Stomach (tissue), 9 donors: ENCODE measurements around the gene CLNS1A. TPM values are rescaled to one million over a fixed set of nuclear protein-coding genes. Genes with fewer than 3 reads are reported as not detected.

ENCODE experiments used
- DNase-seq, 2 donors: peaks; one replicate each; pipeline versions ENCODE4 v3.0.0 to v3.0.0-alpha.2; 2013 to 2019
- H3K27ac ChIP-seq, 5 donors: fragments of 200-600 bp in 4 of 5; sonication (generic) in 4 of 5; one replicate each; pipeline ENCODE4 v1.5.1; 2013 to 2019; ENCODE audit warnings: mild to moderate bottlenecking in 1 of 5, moderate library complexity in 1 of 5
- H3K27me3 ChIP-seq, 3 donors: fragments of 200-600 bp; sonication (generic); one replicate each; pipeline ENCODE4 v1.5.1; 2017 to 2019; ENCODE audit warnings: mixed run types in 1 of 3
- H3K36me3 ChIP-seq, 4 donors: fragments of 200-600 bp; sonication (generic); 1 replicate in 3 of 4; 2 replicates in 1 of 4; pipeline ENCODE4 v1.5.1; 2016 to 2019
- H3K4me1 ChIP-seq, 4 donors: fragments of 200-600 bp; sonication (generic); one replicate each; pipeline ENCODE4 v1.5.1; 2016 to 2019
- H3K4me3 ChIP-seq, 4 donors: fragments of 200-600 bp; sonication (generic) in 3 of 4; one replicate each; pipeline ENCODE4 v1.5.1; 2016 to 2019; ENCODE audit warnings: mild to moderate bottlenecking in 1 of 4
- H3K9me3 ChIP-seq, 4 donors: fragments of 200-600 bp; sonication (generic); one replicate each; pipeline ENCODE4 v1.5.1; 2016 to 2019
- EP300 ChIP-seq: sonication (generic); formaldehyde crosslinking; IDR thresholded peaks from one replicate; pipeline ENCODE4 v1.6.1; 2017; ENCODE audit warnings: antibody characterized with exemption
- POLR2A ChIP-seq, 4 donors: fragments of 450-650 bp; IDR thresholded peaks; one replicate each; pipeline ENCODE4 v1.6.1; 2016; ENCODE audit warnings: antibody characterized with exemption in 4 of 4, control low read depth in 2 of 4, mild to moderate bottlenecking in 1 of 4, moderate library complexity in 1 of 4
- POLR2AphosphoS5 ChIP-seq, 3 donors: sonication (generic); formaldehyde crosslinking; IDR thresholded peaks; one replicate each; pipeline ENCODE4 v1.6.1; 2016; ENCODE audit warnings: antibody characterized with exemption in 3 of 3
- WGBS, 5 donors: extraction: QIAGEN DNeasy Blood & Tissue Kit in 3 of 5; methylation state at CpG; one replicate each; pipeline versions ENCODE4 v1.1.5 to v1.1.7; 2013 to 2018; 5-methylcytosine and 5-hydroxymethylcytosine counted together
- intact Hi-C: fragments of 100-400 bp; cut with DNase I; formaldehyde crosslinking; loops from one replicate; pipeline ENCODE4 v1.15.1; 2023; ENCODE audit warnings: low total_unique reads
- polyA plus RNA-seq, 3 donors: library from polyadenylated mRNA; stranded (reverse); fragments of 200-250 nt; gene quantifications; one replicate each; pipeline ENCODE4 v1.2.3, GENCODE V29; 2013
- total RNA-seq, 5 donors: library from RNA; depleted of rRNA; stranded (reverse); fragments of >200 nt; gene quantifications; one replicate each; pipeline versions ENCODE4 v1.1.0 to v1.2.3, GENCODE V29; 2014 to 2016
- TF ChIP-seq, protein P1 (sequence below), 7 experiments: fragments of 450-650 bp in 4 of 7; fragments of 200-600 bp in 3 of 7; sonication (generic) in 3 of 7; IDR thresholded peaks; one replicate each; pipeline ENCODE4 v1.5.1; 2016 to 2019; ENCODE audit warnings: antibody characterized with exemption in 7 of 7, control low read depth in 2 of 7, mild to moderate bottlenecking in 1 of 7
- donor health status: healthy with polysubstance abuse.
- donor health status: Bipolar disorder and iron deficiency.
- donor health status: healthy.

The CLNS1A gene
- total and polyA plus RNA-seq, 8 donors, result 37.8 to 98.6 (median 81.0) TPM

- 77 to 89% (median 88%) methylated on average over 4 of the region's 4 CpGs for WGBS, 5 donors
- TF ChIP-seq, protein P1, sequence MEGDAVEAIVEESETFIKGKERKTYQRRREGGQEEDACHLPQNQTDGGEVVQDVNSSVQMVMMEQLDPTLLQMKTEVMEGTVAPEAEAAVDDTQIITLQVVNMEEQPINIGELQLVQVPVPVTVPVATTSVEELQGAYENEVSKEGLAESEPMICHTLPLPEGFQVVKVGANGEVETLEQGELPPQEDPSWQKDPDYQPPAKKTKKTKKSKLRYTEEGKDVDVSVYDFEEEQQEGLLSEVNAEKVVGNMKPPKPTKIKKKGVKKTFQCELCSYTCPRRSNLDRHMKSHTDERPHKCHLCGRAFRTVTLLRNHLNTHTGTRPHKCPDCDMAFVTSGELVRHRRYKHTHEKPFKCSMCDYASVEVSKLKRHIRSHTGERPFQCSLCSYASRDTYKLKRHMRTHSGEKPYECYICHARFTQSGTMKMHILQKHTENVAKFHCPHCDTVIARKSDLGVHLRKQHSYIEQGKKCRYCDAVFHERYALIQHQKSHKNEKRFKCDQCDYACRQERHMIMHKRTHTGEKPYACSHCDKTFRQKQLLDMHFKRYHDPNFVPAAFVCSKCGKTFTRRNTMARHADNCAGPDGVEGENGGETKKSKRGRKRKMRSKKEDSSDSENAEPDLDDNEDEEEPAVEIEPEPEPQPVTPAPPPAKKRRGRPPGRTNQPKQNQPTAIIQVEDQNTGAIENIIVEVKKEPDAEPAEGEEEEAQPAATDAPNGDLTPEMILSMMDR (IDR thresholded peaks at IDR 0.05), result no peak
- TF ChIP-seq EP300 (no peak), POLR2A (IDR thresholded peaks at IDR 0.05) (no peak), POLR2AphosphoS5 (IDR thresholded peaks at IDR 0.05) (no peak)
These were observed 17.3 kb upstream of the CLNS1A start for GRCh38 chr11:77654770-77655434.

GRCh38 chr11:77650123-77650522 is 12.5 kb upstream of the CLNS1A start:
- no peak overlapping the region for H3K27ac ChIP-seq
- TF ChIP-seq, protein P1 (IDR thresholded peaks at IDR 0.05), result no peak
- no peaks in the 10 kb centered on the region for H3K27me3 ChIP-seq
- no peaks in the 10 kb centered on the region for H3K4me1 ChIP-seq
- no peaks in the 10 kb centered on the region for H3K9me3 ChIP-seq
- intact Hi-C loops, result no loop called here
- no peak for DNase-seq
- WGBS, 5 donors, result 65 to 78% (median 71%) methylated on average over 3 of the region's 3 CpGs
- no peaks in the 10 kb centered on the region for H3K36me3 ChIP-seq
- no peak overlapping the region for H3K4me3 ChIP-seq

More at GRCh38 chr11:77654770-77655434, 17.3 kb upstream of the CLNS1A start:
- Histone ChIP-seq H3K4me1 (no peaks in the 10 kb centered on the region), H3K36me3 (no peaks in the 10 kb centered on the region), H3K27me3 (no peaks in the 10 kb centered on the region), H3K4me3 (no peak overlapping the region), H3K27ac (no peak overlapping the region), H3K9me3 (no peaks in the 10 kb centered on the region)
- no peak for DNase-seq
- intact Hi-C loops, result no loop called here

DNA sequence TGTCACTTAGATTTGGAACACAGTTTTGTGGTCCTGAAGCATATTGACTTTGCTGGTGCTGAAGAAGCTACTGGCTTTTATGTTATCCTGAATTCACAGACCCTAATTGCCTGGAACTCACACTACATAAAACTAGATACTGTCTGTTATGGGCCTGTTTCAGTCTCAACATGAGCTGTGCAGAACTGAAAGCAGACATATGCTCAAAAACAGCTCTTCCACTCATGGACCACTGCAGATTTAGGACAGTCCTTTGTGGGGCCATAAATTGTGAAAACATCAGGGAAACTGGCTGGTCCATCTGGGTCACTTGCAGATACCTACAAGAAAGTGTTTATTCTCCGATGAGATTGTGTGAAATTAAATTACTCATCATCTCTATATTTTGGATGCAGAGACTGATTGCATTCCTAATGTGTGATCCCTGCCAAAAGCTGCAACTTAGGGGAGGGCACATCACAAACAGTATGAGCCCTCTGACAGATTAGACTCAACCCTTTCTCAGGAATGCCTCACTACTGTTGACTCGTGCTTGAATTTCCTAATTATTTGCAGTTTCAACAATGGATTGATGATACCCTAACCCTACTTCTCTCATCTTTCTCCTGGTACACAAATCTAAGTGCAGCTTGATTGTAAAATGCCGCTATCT is 10.2 kb upstream of the CLNS1A start:
- H3K27ac ChIP-seq, result no peak overlapping the region
- DNase-seq, result no peak
- WGBS, 5 donors, result 62 to 70% (median 65%) methylated on average over 3 of the region's 3 CpGs

DNA sequence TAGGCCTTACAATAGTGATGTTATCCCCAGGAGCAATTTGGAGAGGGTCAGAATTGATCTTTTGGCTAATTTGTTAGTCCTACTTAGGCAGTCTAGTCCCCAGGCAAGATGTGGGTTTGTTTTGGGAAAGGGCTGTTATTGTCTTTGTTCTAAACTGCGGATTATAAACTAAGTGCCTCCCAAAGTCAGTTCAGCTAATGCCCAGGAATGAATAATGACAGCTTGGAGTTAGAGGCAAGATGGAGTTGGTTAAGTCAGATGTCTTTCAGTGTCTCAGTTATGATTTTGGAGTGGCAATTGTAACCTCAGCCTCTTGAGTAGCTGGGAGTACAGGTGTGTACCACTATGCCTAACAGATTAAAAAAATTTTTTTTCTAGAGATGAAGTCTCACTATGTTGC is 7.3 kb upstream of the CLNS1A start:
- no peak for TF ChIP-seq POLR2A (IDR thresholded peaks at IDR 0.05)
- TF ChIP-seq POLR2AphosphoS5 (IDR thresholded peaks at IDR 0.05), result no peak
- TF ChIP-seq, protein P1 (IDR thresholded peaks at IDR 0.05), result no peak
- no peak for TF ChIP-seq EP300
- H3K36me3 ChIP-seq, result no peaks in the 10 kb centered on the region
- H3K4me3 ChIP-seq, result no peak overlapping the region
- no peaks in the 10 kb centered on the region for H3K9me3 ChIP-seq
- DNase-seq, result no peak
- H3K27me3 ChIP-seq, result no peaks in the 10 kb centered on the region
- H3K4me1 ChIP-seq, result peaks cover 0 to 12% (median 2%) of the 10 kb centered on the region in 4 donors
- H3K27ac ChIP-seq, result no peak overlapping the region
- intact Hi-C loops, result no loop called here
- WGBS, 5 donors, result 83 to 95% (median 86%) methylated on average over 1 of the region's 1 CpG

More for the DNA sequence above, 10.2 kb upstream of the CLNS1A start:
- Histone ChIP-seq H3K4me1 (peaks cover 0 to 12% (median 2%) of the 10 kb centered on the region in 4 donors), H3K4me3 (no peak overlapping the region), H3K9me3 (no peaks in the 10 kb centered on the region), H3K36me3 (no peaks in the 10 kb centered on the region), H3K27me3 (no peaks in the 10 kb centered on the region)
- no peak for TF ChIP-seq POLR2A (IDR thresholded peaks at IDR 0.05)
- TF ChIP-seq EP300, result no peak
- TF ChIP-seq POLR2AphosphoS5 (IDR thresholded peaks at IDR 0.05), result no peak
- TF ChIP-seq, protein P1 (IDR thresholded peaks at IDR 0.05), result no peak
- intact Hi-C loops, result no loop called here
